Measurements from ENCODE around the gene ALKAL2. TPM values are rescaled to one million over a fixed set of nuclear protein-coding genes. Genes with fewer than 3 reads are reported as not detected.
A peak's percentile ranks its signal among the peaks of the same experiment; 100 is the strongest.

Gene ALKAL2
- total and polyA plus RNA-seq, 2 donors (not counting 3 experiments of a cell fraction or from before 2014, with no cell fraction given): not detected

GRCh38 chr2:287471-287885 is 413 bp downstream of the ALKAL2 start:
- H3K79me2 ChIP-seq (ENCODE audit: control insufficient read depth, insufficient read depth, low read length): no peaks in the 10 kb centered on the region

More at GRCh38 chr2:287471-287885, 413 bp downstream of the ALKAL2 start:
- Histone ChIP-seq H3K9me1 (replicated peaks; ENCODE audit: control insufficient read depth, extremely low read depth, insufficient read depth, low read length) (no peaks in the 10 kb centered on the region), H4K20me1 (replicated peaks; ENCODE audit: control insufficient read depth, extremely low read depth, insufficient read depth, low read length) (no peaks in the 10 kb centered on the region), H3K27ac (ENCODE audit: insufficient read depth, low read depth, low read length) (no peak overlapping the region), H3K36me3 (ENCODE audit: control insufficient read depth in 2 of 2, extremely low read depth in 1 of 2, insufficient read depth in 2 of 2, low read length in 2 of 2) (no peaks in the 10 kb centered on the region), H2AFZ (ENCODE audit: low read depth, low read length) (no peak overlapping the region), H3K9ac (replicated peaks; ENCODE audit: extremely low read depth, insufficient read depth, low read length) (no peak overlapping the region), H3K9me3 (replicated peaks; ENCODE audit: control insufficient read depth, insufficient read depth, low read length) (no peaks in the 10 kb centered on the region), H3K27me3 (ENCODE audit: control insufficient read depth in 2 of 2, insufficient read depth in 2 of 2, low read length in 2 of 2) (peaks cover 14 to 37% of the 10 kb centered on the region in 2 experiments), H3K4me1 (ENCODE audit: control insufficient read depth, extremely low read depth, insufficient read depth, low read length) (peaks cover 3% of the 10 kb centered on the region), H3K4me2 (ENCODE audit: insufficient read depth, low read length) (peak overlapping the region; percentile 6), H3K4me3 (replicated peaks in 1 of 3; ENCODE audit: insufficient read depth in 1 of 3, low read depth in 1 of 3, low read length in 3 of 3) (no peak overlapping the region)
- no TSS peak for BruUV-seq (replicated peaks)
- no peak for TF ChIP-seq CTCF (IDR thresholded peaks at IDR 0.05; ENCODE audit: extremely low read depth in 1 of 2, insufficient read depth in 1 of 2, low read depth in 1 of 2, low read length in 2 of 2)
- TF ChIP-seq MAX (IDR thresholded peaks at IDR 0.05; ENCODE audit: insufficient read depth, insufficient read length): no peak
- no peak for TF ChIP-seq POLR2A (IDR thresholded peaks at IDR 0.05; ENCODE audit: low read depth, low read length)
- no peak for TF ChIP-seq FOS (IDR thresholded peaks at IDR 0.05; ENCODE audit: borderline replicate concordance, insufficient read depth, low read length)
- no peak for TF ChIP-seq EZH2 (IDR thresholded peaks at IDR 0.05; ENCODE audit: borderline replicate concordance, low read depth, low read length, severe bottlenecking)
- no peak for TF ChIP-seq JUN (IDR thresholded peaks at IDR 0.05; ENCODE audit: borderline replicate concordance, insufficient read depth, insufficient read length, low read depth)
- no peak for TF ChIP-seq GATA2 (IDR thresholded peaks at IDR 0.05; ENCODE audit: insufficient read depth, insufficient read length, low read depth, low read length)
- no peak for TF ChIP-seq MYC (IDR thresholded peaks at IDR 0.05; ENCODE audit: low read depth, low read length)
- TF ChIP-seq POLR2AphosphoS5 (IDR thresholded peaks at IDR 0.05; ENCODE audit: insufficient read depth, low read depth, low read length): no peak
- ChIA-PET POLR2A (no interaction called here), CTCF (interaction anchor here (1.3 kb wide), 1 partner anchor 41 kb away, joined by 7 read pairs; no protein-coding TSS in a partner anchor)
- dilution Hi-C loops (cut with MboI; ENCODE audit: extremely low pct_ligation_motif_present, low sequenced_read_pairs) (no loop called here), intact Hi-C loops (cut with micrococcal nuclease) (no loop called here)
- DNase-seq (ENCODE audit: low read depth, low spot score) (peak; percentile 10), FAIRE-seq (no peak)
